HG02943 (cell line): Measurements from ENCODE around the gene CADM3.

Source experiments
- ATAC-seq: cut with Tn5 transposase; IDR thresholded peaks from one replicate; pipeline ENCODE4 v1.9.1; 2021; ENCODE audit warnings: mild to moderate bottlenecking, low read depth, moderate library complexity; ENCODE audit not compliant: unreplicated experiment

The CADM3 gene

GRCh38 chr1:159172614-159173291, 1.3 kb downstream of the CADM3 start:
- ATAC-seq = no peak

- no peak for ATAC-seq
Measured at GRCh38 chr1:159173320-159173719, 1.9 kb downstream of the CADM3 start.

GRCh38 chr1:159175571-159175970, 4.2 kb downstream of the CADM3 start:
- no peak for ATAC-seq

GRCh38 chr1:159177272-159177907, 6.0 kb downstream of the CADM3 start:
- no peak for ATAC-seq

GRCh38 chr1:159179906-159180305, 8.5 kb downstream of the CADM3 start:
- no peak for ATAC-seq

- no peak for ATAC-seq
Measured at GRCh38 chr1:159180516-159180915, 9.1 kb downstream of the CADM3 start.

GRCh38 chr1:159181328-159182024, 10.1 kb downstream of the CADM3 start:
- ATAC-seq = no peak

GRCh38 chr1:159184201-159184600, 12.8 kb downstream of the CADM3 start:
- ATAC-seq = no peak

- ATAC-seq = no peak
Measured at GRCh38 chr1:159185121-159185520, 13.7 kb downstream of the CADM3 start.

- no peak for ATAC-seq
Measured at GRCh38 chr1:159187033-159187432, 15.6 kb downstream of the CADM3 start.

- no peak for ATAC-seq
Measured at GRCh38 chr1:159187647-159188374, 16.4 kb downstream of the CADM3 start.

- no peak for ATAC-seq
Measured at GRCh38 chr1:159188375-159188788, 17.0 kb downstream of the CADM3 start.

GRCh38 chr1:159190441-159190840, 19.0 kb downstream of the CADM3 start:
- ATAC-seq = no peak

GRCh38 chr1:159196543-159196942, 25.1 kb downstream of the CADM3 start:
- ATAC-seq = no peak

- peak; percentile 87 for ATAC-seq
Measured at GRCh38 chr1:159197561-159198557, 26.4 kb downstream of the CADM3 start.

GRCh38 chr1:159199901-159200300, 28.5 kb downstream of the CADM3 start:
- no peak for ATAC-seq

GRCh38 chr1:159200769-159201168, 29.4 kb downstream of the CADM3 start:
- ATAC-seq = no peak

- ATAC-seq = no peak
Measured at GRCh38 chr1:159201642-159202041, 30.2 kb downstream of the CADM3 start.

- no peak for ATAC-seq
Measured at GRCh38 chr1:159203610-159204009, 32.2 kb downstream of the CADM3 start.
